Fibroblast of villous mesenchyme (primary cell): ENCODE measurements around the gene PIK3R6. TPM values are rescaled to one million over a fixed set of nuclear protein-coding genes. Genes with fewer than 3 reads are reported as not detected.

Experiments
- DNase-seq: peaks from one replicate; pipeline ENCODE4 v3.0.0-alpha.2; 2010; ENCODE audit warnings: low read depth
- H3K4me3 ChIP-seq: 2 replicates; pipeline ENCODE4 v1.5.1; 2011; ENCODE audit warnings: low read depth, mild to moderate bottlenecking, low read length
- total RNA-seq: library from RNA; depleted of rRNA; stranded (reverse); fragments of >200 nt; gene quantifications from 2 replicates; pipeline ENCODE4 v1.2.3, GENCODE V29; 2012
- TF ChIP-seq, protein P1 (sequence below): IDR thresholded peaks from 2 replicates; pipeline ENCODE4 v1.5.1; 2012; ENCODE audit warnings: low read depth, mild to moderate bottlenecking, low read length; ENCODE audit not compliant: insufficient read depth

PIK3R6 gene
- total RNA-seq, 1 donor: not detected

DNA sequence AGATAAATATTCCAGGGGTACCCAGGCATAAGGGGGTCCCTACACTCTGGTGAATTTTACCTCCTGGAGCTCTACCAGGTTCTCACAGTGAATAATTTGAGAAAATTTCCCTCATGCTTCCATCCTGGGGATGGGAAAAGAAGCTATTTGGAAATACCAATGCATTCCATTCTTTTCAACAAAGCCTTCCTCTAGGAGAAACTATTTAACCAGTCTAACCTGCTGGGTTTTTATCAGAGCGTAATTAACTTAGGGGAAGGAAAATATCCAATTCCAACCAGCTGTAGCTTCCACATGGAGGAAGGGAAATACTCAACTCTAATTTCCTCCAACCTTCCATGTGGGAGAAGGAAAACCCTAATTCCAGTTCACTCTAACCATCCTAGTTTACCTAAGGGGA lies 85.3 kb downstream of the PIK3R6 start:
- DNase-seq: no peak
- TF ChIP-seq, protein P1, sequence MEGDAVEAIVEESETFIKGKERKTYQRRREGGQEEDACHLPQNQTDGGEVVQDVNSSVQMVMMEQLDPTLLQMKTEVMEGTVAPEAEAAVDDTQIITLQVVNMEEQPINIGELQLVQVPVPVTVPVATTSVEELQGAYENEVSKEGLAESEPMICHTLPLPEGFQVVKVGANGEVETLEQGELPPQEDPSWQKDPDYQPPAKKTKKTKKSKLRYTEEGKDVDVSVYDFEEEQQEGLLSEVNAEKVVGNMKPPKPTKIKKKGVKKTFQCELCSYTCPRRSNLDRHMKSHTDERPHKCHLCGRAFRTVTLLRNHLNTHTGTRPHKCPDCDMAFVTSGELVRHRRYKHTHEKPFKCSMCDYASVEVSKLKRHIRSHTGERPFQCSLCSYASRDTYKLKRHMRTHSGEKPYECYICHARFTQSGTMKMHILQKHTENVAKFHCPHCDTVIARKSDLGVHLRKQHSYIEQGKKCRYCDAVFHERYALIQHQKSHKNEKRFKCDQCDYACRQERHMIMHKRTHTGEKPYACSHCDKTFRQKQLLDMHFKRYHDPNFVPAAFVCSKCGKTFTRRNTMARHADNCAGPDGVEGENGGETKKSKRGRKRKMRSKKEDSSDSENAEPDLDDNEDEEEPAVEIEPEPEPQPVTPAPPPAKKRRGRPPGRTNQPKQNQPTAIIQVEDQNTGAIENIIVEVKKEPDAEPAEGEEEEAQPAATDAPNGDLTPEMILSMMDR: no peak
- no peak overlapping the region for H3K4me3 ChIP-seq

DNA sequence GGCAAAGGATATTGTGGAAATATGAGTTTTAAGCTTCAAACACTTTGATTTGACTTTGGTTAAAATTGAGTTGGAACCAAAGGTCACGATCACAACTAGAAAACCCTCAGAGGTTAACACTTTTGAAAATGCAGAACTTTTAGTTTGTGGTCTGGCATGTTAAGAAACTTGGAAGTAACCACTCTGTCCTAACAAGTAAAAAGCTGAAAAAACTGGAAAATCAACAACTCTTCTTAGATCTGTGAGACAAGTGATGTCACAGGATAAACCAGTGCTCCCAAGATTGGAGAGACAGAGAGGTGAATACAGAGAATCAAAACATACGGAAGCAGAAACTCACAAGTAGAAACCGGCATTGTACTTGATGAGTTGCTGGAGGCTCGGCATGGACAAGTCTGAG lies 85.7 kb downstream of the PIK3R6 start:
- no peak overlapping the region for H3K4me3 ChIP-seq
- DNase-seq: no peak
- TF ChIP-seq, protein P1: no peak

DNA sequence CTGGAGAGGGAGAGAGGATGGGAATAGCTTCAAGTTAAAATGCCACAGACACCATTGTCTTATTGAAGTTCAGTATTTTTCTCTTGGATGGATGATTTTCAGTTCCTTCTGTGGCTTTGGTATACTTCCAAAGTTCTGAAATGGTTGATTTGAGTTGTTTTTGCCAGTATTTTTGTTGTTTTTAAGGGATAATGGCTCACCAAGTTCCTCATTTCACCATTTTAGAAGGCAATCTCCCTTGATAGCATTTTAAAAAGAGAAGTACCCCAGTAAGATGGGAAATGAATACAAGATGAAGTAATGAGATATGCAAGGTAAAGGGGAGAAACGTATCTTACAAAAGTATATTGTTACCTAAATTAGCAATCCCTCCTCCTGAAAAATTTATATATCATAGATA lies 90.6 kb downstream of the PIK3R6 start:
- DNase-seq: no peak
- no peak overlapping the region for H3K4me3 ChIP-seq
- TF ChIP-seq, protein P1: no peak

DNA sequence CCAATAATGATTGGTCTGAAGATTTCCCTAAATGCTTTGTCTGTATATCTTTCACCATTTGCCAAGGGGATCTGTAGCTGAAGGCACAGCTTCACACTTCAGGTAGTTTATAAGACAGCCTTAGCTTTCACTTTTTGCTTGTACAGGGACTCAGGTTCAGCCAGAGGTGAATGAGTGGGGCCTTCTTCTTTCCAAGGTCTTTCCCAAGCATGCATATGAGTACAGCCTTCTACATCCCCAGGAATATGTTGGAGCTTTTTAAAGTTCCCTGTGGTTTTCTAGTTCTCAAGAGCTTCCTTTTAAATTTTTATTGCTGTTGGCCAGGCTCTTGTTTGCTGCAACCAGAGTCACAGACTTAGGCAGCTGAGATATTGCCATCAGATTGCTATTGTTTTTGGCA lies 91.2 kb downstream of the PIK3R6 start:
- H3K4me3 ChIP-seq: no peak overlapping the region
- no peak for DNase-seq
- TF ChIP-seq, protein P1: no peak

DNA sequence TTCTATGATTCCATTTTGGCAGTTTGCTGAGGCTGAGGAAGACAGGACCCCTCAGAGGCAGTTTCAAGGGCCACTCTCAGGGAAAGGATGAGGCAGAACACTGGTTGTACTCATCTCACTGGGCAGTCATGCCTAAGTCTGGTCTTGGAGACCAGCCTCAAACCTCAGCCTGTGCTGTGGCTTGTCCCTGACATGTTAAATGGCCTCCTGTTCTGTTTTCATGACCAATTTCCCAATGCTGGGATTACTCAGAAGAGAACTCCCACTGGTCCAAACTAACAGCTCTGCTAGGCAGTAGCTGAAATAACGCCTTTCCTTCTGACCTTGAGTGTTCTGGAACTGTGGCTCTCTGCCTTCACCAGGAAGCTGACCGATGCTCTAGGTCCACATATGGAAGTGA lies 100.7 kb downstream of the PIK3R6 start:
- no peak overlapping the region for H3K4me3 ChIP-seq
- TF ChIP-seq, protein P1: no peak
- no peak for DNase-seq

DNA sequence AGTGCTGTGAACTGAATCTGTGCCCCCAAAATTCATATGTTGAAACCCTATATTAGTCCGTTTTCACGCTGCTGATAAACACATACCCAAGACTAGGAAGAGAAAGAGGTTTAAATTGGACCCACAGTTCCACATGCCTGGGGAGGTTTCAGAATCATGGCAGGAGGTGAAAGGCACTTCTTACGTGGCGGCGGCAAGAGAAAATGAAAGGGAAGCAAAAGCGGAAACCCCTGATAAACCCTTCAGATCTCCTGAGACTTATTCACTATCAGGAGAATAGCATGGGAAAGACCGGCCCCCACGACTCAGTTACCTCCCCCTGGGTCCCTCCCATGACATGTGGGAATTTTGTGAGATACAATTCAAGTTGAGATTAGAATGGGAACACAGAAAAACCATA lies 105.5 kb downstream of the PIK3R6 start:
- H3K4me3 ChIP-seq: no peak overlapping the region
- TF ChIP-seq, protein P1: no peak

DNA sequence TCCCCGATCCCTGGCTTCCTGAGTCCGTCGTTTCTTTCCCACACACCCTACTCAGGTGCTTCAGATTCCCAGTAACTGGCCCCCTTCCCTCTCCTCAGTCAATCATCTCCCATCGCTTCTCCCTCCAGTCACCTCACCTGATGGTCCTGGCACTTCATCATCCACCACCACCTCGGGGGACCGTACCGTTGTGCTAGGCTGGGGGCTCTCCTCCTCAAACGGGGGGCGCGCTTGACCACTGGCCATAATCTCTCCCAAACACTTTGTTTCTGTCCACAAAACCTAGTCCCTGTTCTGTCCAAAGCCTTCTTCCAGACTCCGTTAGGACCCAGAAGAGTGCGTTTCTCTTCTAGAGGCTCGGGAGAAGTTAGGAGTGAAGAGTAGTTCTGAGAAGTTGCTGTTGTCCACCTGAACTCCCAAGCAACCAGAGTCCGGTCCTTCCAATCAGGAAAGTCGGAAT lies 109.3 kb downstream of the PIK3R6 start, which contains the start of gene SPDYE4:
TSS of gene SPDYE4 (minus strand) at position 410 of the 460 bp plus-strand sequence. CDS start at position 246, 164 bp downstream.
- TF ChIP-seq, protein P1: no peak
- no peak within 1 kb of the TSS for H3K4me3 ChIP-seq
- DNase-seq: no peak

More for the DNA sequence above, 105.5 kb downstream of the PIK3R6 start:
- DNase-seq: no peak
